EL (cell line): ENCODE results near the gene SUMO1.

Experiments
- DNase-seq: peaks from one replicate; pipeline ENCODE4 v3.0.0-alpha.2; 2016

SUMO1 gene

GRCh38 chr2:202194418-202194817, 44.0 kb downstream of the SUMO1 start:
- DNase-seq: no peak

GRCh38 chr2:202193881-202194353, 44.5 kb downstream of the SUMO1 start:
- no peak for DNase-seq

GRCh38 chr2:202193305-202193704, 45.1 kb downstream of the SUMO1 start:
- no peak for DNase-seq

GRCh38 chr2:202187570-202187969, 50.8 kb downstream of the SUMO1 start:
- DNase-seq: no peak

GRCh38 chr2:202186641-202187202, 51.7 kb downstream of the SUMO1 start:
- no peak for DNase-seq

GRCh38 chr2:202185156-202185555, 53.2 kb downstream of the SUMO1 start:
- DNase-seq: no peak

- DNase-seq: no peak
These were observed 53.8 kb downstream of the SUMO1 start for GRCh38 chr2:202184557-202184956.

- peak; percentile 74 for DNase-seq
These were observed 59.9 kb downstream of the SUMO1 start for GRCh38 chr2:202178346-202178958.

GRCh38 chr2:202172439-202173211, 65.8 kb downstream of the SUMO1 start:
- no peak for DNase-seq

- DNase-seq: no peak
These were observed 67.1 kb downstream of the SUMO1 start for GRCh38 chr2:202171241-202171825.

GRCh38 chr2:202169832-202170424, 68.5 kb downstream of the SUMO1 start:
- DNase-seq: no peak

GRCh38 chr2:202169131-202169530, 69.3 kb downstream of the SUMO1 start:
- no peak for DNase-seq

GRCh38 chr2:202165945-202166344, 72.5 kb downstream of the SUMO1 start:
- no peak for DNase-seq

GRCh38 chr2:202165208-202165607, 73.2 kb downstream of the SUMO1 start:
- DNase-seq: no peak

GRCh38 chr2:202164411-202164810, 74.0 kb downstream of the SUMO1 start:
- DNase-seq: no peak

GRCh38 chr2:202161151-202161835, 77.1 kb downstream of the SUMO1 start:
- no peak for DNase-seq

- no peak for DNase-seq
These were observed 79.6 kb downstream of the SUMO1 start for GRCh38 chr2:202158796-202159195.

GRCh38 chr2:202157211-202157990, 81.0 kb downstream of the SUMO1 start:
- DNase-seq: no peak
